Natural killer cell (primary cell): ENCODE results near the gene CA5B. TPM values are rescaled to one million over a fixed set of nuclear protein-coding genes. Genes with fewer than 3 reads are reported as not detected.
A peak's percentile ranks its signal among the peaks of the same experiment; 100 is the strongest.
"Not testable (repeated sequence)": the region's sequence is repeated elsewhere in the genome, so short reads cannot be mapped to it uniquely, and the experiment has no call there.

Experiments
- ATAC-seq, 3 donors: fragments of 150-1000 bp in 2 of 3; fragments of 200-7000 bp in 1 of 3; cut with Tn5 transposase; 1 replicate in 1 of 3; 2 replicates in 2 of 3; pipeline ENCODE4 v1.10.0; 2021; ENCODE audit warnings: mild to moderate bottlenecking in 2 of 3, moderate library complexity in 2 of 3
- DNase-seq, 2 donors: peaks; one replicate each; pipeline versions ENCODE4 v3.0.0 to v3.0.0-alpha.2; 2013 to 2021; ENCODE audit warnings: mixed read lengths in 1 of 2
- H3K27ac ChIP-seq: one replicate; pipeline ENCODE4 v1.5.1; 2013; ENCODE audit warnings: mild to moderate bottlenecking, low read length
- H3K27me3 ChIP-seq: one replicate; pipeline ENCODE4 v1.6.1; 2013; ENCODE audit warnings: low read length; ENCODE audit not compliant: control insufficient read depth, insufficient read depth
- H3K36me3 ChIP-seq: one replicate; pipeline ENCODE4 v1.6.1; 2013; ENCODE audit warnings: low read length; ENCODE audit not compliant: control insufficient read depth, insufficient read depth
- H3K4me1 ChIP-seq: one replicate; pipeline ENCODE4 v1.6.1; 2013; ENCODE audit warnings: low read length; ENCODE audit not compliant: control insufficient read depth, insufficient read depth
- H3K4me3 ChIP-seq: one replicate; pipeline ENCODE4 v1.5.1; 2013; ENCODE audit warnings: low read length
- H3K9me3 ChIP-seq: one replicate; pipeline ENCODE4 v1.6.1; 2013; ENCODE audit warnings: low read length; ENCODE audit not compliant: control insufficient read depth, insufficient read depth
- H3K27ac Mint-ChIP-seq, 2 donors: one replicate each; pipeline ENCODE4 v1.8.0; 2022; ENCODE audit warnings: mild to moderate bottlenecking in 2 of 2, mixed read lengths in 2 of 2, moderate library complexity in 1 of 2
- H3K27me3 Mint-ChIP-seq, 2 donors: one replicate each; pipeline ENCODE4 v1.8.0; 2022; ENCODE audit warnings: low read depth in 2 of 2, mixed read lengths in 2 of 2
- H3K36me3 Mint-ChIP-seq: one replicate; pipeline ENCODE4 v1.8.0; 2022; ENCODE audit warnings: mixed read lengths
- H3K4me1 Mint-ChIP-seq, 2 donors: one replicate each; pipeline ENCODE4 v1.8.0; 2022; ENCODE audit warnings: mixed read lengths in 2 of 2
- H3K4me3 Mint-ChIP-seq: one replicate; pipeline ENCODE4 v1.8.0; 2022; ENCODE audit warnings: mild to moderate bottlenecking, moderate library complexity, mixed read lengths
- H3K9me3 Mint-ChIP-seq, 2 donors: one replicate each; pipeline ENCODE4 v1.8.0; 2022; ENCODE audit warnings: mixed read lengths in 2 of 2
- WGBS: methylation state at CpG from one replicate; pipeline ENCODE4 v1.1.7; 2013; ENCODE audit warnings: missing lambda C conversion rate; ENCODE audit not compliant: insufficient coverage; 5-methylcytosine and 5-hydroxymethylcytosine counted together
- intact Hi-C: fragments of 100-400 bp; cut with micrococcal nuclease; formaldehyde crosslinking; loops from one replicate; pipeline ENCODE4 v1.14.2; 2022
- total RNA-seq, 4 donors: library from RNA; stranded (reverse); fragments of 120-200 nt in 1 of 4; gene quantifications; one replicate each; pipeline versions ENCODE4 v1.2.3 to v1.2.4, GENCODE V29; 2013 to 2022
- TF ChIP-seq, protein P1 (sequence below): fragments of 200-600 bp; IDR thresholded peaks from one replicate; pipeline ENCODE4 v1.8.0; 2022; ENCODE audit warnings: antibody characterized with exemption

The CA5B gene
- total RNA-seq, 3 donors from 2014 or later (not counting 1 experiment from before 2014, with no cell fraction given), result 56.3 to 111 (median 80.5) TPM

- no peaks in the 10 kb centered on the region for H3K27me3 ChIP-seq
- Mint-ChIP-seq H3K36me3 (peaks cover 13% of the 10 kb centered on the region), H3K27me3 (no peaks in the 10 kb centered on the region), H3K4me1 (peaks cover 69 to 71% of the 10 kb centered on the region in 2 donors), H3K9me3 (no peaks in the 10 kb centered on the region), H3K4me3 (peak overlapping the region; percentile 95), H3K27ac (peak overlapping the region; percentile 87 to 93)
- DNase-seq, result no peak
- TF ChIP-seq, protein P1, sequence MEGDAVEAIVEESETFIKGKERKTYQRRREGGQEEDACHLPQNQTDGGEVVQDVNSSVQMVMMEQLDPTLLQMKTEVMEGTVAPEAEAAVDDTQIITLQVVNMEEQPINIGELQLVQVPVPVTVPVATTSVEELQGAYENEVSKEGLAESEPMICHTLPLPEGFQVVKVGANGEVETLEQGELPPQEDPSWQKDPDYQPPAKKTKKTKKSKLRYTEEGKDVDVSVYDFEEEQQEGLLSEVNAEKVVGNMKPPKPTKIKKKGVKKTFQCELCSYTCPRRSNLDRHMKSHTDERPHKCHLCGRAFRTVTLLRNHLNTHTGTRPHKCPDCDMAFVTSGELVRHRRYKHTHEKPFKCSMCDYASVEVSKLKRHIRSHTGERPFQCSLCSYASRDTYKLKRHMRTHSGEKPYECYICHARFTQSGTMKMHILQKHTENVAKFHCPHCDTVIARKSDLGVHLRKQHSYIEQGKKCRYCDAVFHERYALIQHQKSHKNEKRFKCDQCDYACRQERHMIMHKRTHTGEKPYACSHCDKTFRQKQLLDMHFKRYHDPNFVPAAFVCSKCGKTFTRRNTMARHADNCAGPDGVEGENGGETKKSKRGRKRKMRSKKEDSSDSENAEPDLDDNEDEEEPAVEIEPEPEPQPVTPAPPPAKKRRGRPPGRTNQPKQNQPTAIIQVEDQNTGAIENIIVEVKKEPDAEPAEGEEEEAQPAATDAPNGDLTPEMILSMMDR, result no peak
- H3K4me1 ChIP-seq, result peaks cover 25% of the 10 kb centered on the region
- WGBS, result 93% methylated on average over 2 of the region's 3 CpGs
- no peak overlapping the region for H3K27ac ChIP-seq
- no peak overlapping the region for H3K4me3 ChIP-seq
- no peaks in the 10 kb centered on the region for H3K9me3 ChIP-seq
- H3K36me3 ChIP-seq, result peaks cover 4% of the 10 kb centered on the region
- ATAC-seq, result no peak
- intact Hi-C loops, result loop anchor here (5.0 kb wide), 1 partner anchor 112 kb away; the partner anchor contains the start of gene AP1S2
Observed at GRCh38 chrX:15739886-15740285, 1.8 kb downstream of the CA5B start.

DNA sequence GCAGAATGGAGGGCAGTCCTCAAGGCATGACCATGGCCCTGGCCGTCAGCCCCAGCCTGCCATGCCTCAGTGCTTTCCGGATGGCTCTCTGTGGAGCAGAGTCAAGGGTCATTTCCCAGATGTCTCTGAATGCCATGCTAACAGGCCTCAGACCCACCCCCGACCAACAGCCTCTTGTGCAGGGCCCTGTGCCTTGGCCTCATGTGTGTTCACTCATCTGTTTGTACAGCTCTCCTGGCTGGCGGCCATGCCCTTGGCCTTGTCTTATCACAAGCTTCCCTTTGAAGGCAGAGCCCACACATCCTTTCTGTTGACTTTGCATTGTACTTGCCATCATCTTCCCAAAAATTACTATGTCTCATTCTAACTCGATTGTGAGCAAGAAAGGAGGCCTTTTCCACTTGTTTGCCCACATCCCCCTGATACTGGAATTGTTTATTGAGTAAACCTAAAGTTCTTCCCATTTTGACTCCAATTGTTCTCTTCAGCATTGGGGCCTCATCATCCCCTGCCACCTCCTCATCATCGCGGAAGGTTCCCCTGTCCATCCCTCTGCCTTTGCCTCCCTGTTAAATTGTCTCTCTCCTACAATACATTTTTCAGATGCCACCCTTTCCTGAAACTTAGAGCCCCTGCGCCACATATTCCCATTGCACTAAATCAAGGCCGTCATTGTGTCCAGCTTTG is 6.3 kb downstream of the CA5B start:
- Mint-ChIP-seq H3K27ac (peak overlapping the region in 1 of 2 donors; percentile 77), H3K4me3 (no peak overlapping the region)
- H3K4me1 ChIP-seq, result peaks cover 28% of the 10 kb centered on the region

GRCh38 chrX:15745179-15745578 is 7.1 kb downstream of the CA5B start:
- H3K4me1 Mint-ChIP-seq, result peaks cover 85 to 86% of the 10 kb centered on the region in 2 donors
- Histone ChIP-seq H3K27me3 (no peaks in the 10 kb centered on the region), H3K9me3 (no peaks in the 10 kb centered on the region), H3K4me3 (no peak overlapping the region), H3K36me3 (peaks cover 4% of the 10 kb centered on the region), H3K4me1 (peaks cover 30% of the 10 kb centered on the region), H3K27ac (no peak overlapping the region)
- no peak for DNase-seq
- peaks cover 13% of the 10 kb centered on the region for H3K36me3 Mint-ChIP-seq
- TF ChIP-seq, protein P1, result no peak
- no peak for ATAC-seq
- H3K27me3 Mint-ChIP-seq, result no peaks in the 10 kb centered on the region
- peak overlapping the region; percentile 42 to 70 for H3K27ac Mint-ChIP-seq
- 100% methylated on average over 4 of the region's 4 CpGs for WGBS
- H3K4me3 Mint-ChIP-seq, result no peak overlapping the region
- no peaks in the 10 kb centered on the region for H3K9me3 Mint-ChIP-seq
- intact Hi-C loops, result loop anchor here (5.0 kb wide), 1 partner anchor 37 kb away; no protein-coding TSS in a partner anchor

More for the DNA sequence above, 6.3 kb downstream of the CA5B start:
- ATAC-seq, result peak in 1 of 3 donors; percentile 17
- Histone ChIP-seq H3K36me3 (peaks cover 4% of the 10 kb centered on the region), H3K27ac (no peak overlapping the region), H3K9me3 (no peaks in the 10 kb centered on the region), H3K4me3 (no peak overlapping the region), H3K27me3 (no peaks in the 10 kb centered on the region)
- intact Hi-C loops, result no loop called here
- 100% methylated on average over 8 of the region's 9 CpGs for WGBS
- TF ChIP-seq, protein P1, result no peak
- H3K9me3 Mint-ChIP-seq, result no peaks in the 10 kb centered on the region
- H3K27me3 Mint-ChIP-seq, result no peaks in the 10 kb centered on the region
- H3K4me1 Mint-ChIP-seq, result peaks cover 85 to 86% of the 10 kb centered on the region in 2 donors
- no peak for DNase-seq
- H3K36me3 Mint-ChIP-seq, result peaks cover 13% of the 10 kb centered on the region

DNA sequence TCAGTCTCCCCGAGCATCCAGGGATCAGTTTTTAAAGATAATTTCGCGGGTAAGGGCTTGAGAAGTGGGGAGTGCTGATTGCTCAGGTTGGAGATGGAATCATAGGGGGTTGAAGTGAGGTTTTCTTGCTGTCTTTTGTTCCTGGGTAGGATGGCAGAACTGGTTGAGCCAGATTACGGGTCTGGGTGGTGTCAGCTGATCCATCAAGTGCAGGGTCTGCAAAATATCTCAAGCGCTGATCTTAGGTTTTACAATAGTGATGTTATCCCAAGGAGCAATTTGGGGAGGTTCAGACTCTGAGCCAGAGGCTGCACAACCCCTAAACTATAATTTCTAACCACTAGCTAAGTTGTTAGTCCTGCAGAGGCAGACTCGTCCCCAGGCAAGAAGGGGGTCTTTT is 8.6 kb downstream of the CA5B start:
- H3K36me3 ChIP-seq, result not testable (repeated sequence)
- intact Hi-C loops, result loop anchor here (5.0 kb wide), 1 partner anchor 36 kb away; no protein-coding TSS in a partner anchor

More for the DNA sequence above, 8.6 kb downstream of the CA5B start:
- H3K4me3 ChIP-seq, H3K27me3 ChIP-seq, H3K9me3 ChIP-seq, H3K27me3 Mint-ChIP-seq, H3K9me3 Mint-ChIP-seq, H3K4me3 Mint-ChIP-seq, H3K27ac ChIP-seq, DNase-seq, ATAC-seq: not testable (repeated sequence)
- Mint-ChIP-seq H3K36me3 (peaks cover 13% of the 10 kb centered on the region), H3K27ac (peak overlapping the region; percentile 65 to 96), H3K4me1 (peaks cover 91 to 92% of the 10 kb centered on the region in 2 donors)
- WGBS, result 96% methylated on average over 4 of the region's 6 CpGs
- H3K4me1 ChIP-seq, result peaks cover 32% of the 10 kb centered on the region
